GM12892 (cell line): ENCODE results near the gene MOGAT1.

ENCODE experiments used
- POLR2A ChIP-seq: IDR thresholded peaks from 2 replicates; pipeline ENCODE4 v1.6.1; 2011; ENCODE audit warnings: low read depth, low read length, control low read depth
- POLR2AphosphoS5 ChIP-seq: IDR thresholded peaks from 2 replicates; pipeline ENCODE4 v1.6.1; 2011; ENCODE audit warnings: low read depth, low read length, control low read depth

GRCh38 chr2:222722327-222722946 lies 51.0 kb downstream of the MOGAT1 start:
- TF ChIP-seq POLR2AphosphoS5 (no peak), POLR2A (no peak)
